Esophagus muscularis mucosa (tissue), 4 donors: ENCODE results near the gene DYNC2I2. TPM values are rescaled to one million over a fixed set of nuclear protein-coding genes. Genes with fewer than 3 reads are reported as not detected.

Source experiments
- DNase-seq: peaks from one replicate; pipeline ENCODE4 v3.0.0-alpha.2; 2017; ENCODE audit errors: extremely low spot score
- H3K27ac ChIP-seq, 4 donors: fragments of 200-600 bp; sonication (generic); replicated peaks in 1 of 4; 1 replicate in 3 of 4; 2 replicates in 1 of 4; pipeline ENCODE4 v1.5.1; 2016 to 2019; ENCODE audit warnings: mild to moderate bottlenecking in 1 of 4
- H3K27me3 ChIP-seq, 4 donors: fragments of 200-600 bp; sonication (generic); one replicate each; pipeline versions ENCODE4 v1.5.1 to v1.6.0; 2016 to 2019
- H3K36me3 ChIP-seq, 4 donors: fragments of 200-600 bp; sonication (generic); one replicate each; pipeline ENCODE4 v1.5.1; 2016 to 2019
- H3K4me1 ChIP-seq, 4 donors: fragments of 200-600 bp; sonication (generic); one replicate each; pipeline ENCODE4 v1.5.1; 2016 to 2019
- H3K4me3 ChIP-seq, 4 donors: fragments of 200-600 bp; sonication (generic); 1 replicate in 2 of 4; 2 replicates in 2 of 4; pipeline ENCODE4 v1.5.1; 2016 to 2019; ENCODE audit warnings: mild to moderate bottlenecking in 4 of 4, moderate library complexity in 1 of 4
- H3K9me3 ChIP-seq, 4 donors: fragments of 200-600 bp; sonication (generic); 1 replicate in 3 of 4; 2 replicates in 1 of 4; pipeline ENCODE4 v1.5.1; 2016 to 2019
- EP300 ChIP-seq: sonication (generic); formaldehyde crosslinking; IDR thresholded peaks from one replicate; pipeline ENCODE4 v1.6.1; 2017; ENCODE audit warnings: antibody characterized with exemption
- POLR2A ChIP-seq: fragments of 450-650 bp; IDR thresholded peaks from one replicate; pipeline ENCODE4 v1.6.1; 2017; ENCODE audit warnings: antibody characterized with exemption, moderate library complexity, mild to moderate bottlenecking, low read depth
- POLR2AphosphoS5 ChIP-seq, 2 donors: sonication (generic); formaldehyde crosslinking; IDR thresholded peaks; one replicate each; pipeline ENCODE4 v1.6.1; 2017; ENCODE audit warnings: antibody characterized with exemption in 2 of 2
- WGBS: methylation state at CpG from one replicate; pipeline ENCODE4 v1.1.5; 2018; 5-methylcytosine and 5-hydroxymethylcytosine counted together
- intact Hi-C: fragments of 100-400 bp; cut with DNase I; formaldehyde crosslinking; loops from one replicate; pipeline ENCODE4 v1.15.1; 2023
- total RNA-seq, 4 donors: library from RNA; depleted of rRNA; stranded (reverse); fragments of >200 nt; gene quantifications; one replicate each; pipeline versions ENCODE4 v1.1.0 to v1.2.1, GENCODE V29; 2016
- TF ChIP-seq, protein P1 (sequence below), 3 experiments: fragments of 200-600 bp in 2 of 3; fragments of 450-650 bp in 1 of 3; sonication (generic) in 2 of 3; IDR thresholded peaks; one replicate each; pipeline ENCODE4 v1.5.1; 2017 to 2019; ENCODE audit warnings: antibody characterized with exemption in 3 of 3, mild to moderate bottlenecking in 2 of 3, moderate library complexity in 1 of 3

The DYNC2I2 gene
- total RNA-seq, 4 donors from 2014 or later, result 27.8 to 54.8 (median 39.2) TPM

- no peaks in the 10 kb centered on the region for H3K9me3 ChIP-seq
- TF ChIP-seq, protein P1, sequence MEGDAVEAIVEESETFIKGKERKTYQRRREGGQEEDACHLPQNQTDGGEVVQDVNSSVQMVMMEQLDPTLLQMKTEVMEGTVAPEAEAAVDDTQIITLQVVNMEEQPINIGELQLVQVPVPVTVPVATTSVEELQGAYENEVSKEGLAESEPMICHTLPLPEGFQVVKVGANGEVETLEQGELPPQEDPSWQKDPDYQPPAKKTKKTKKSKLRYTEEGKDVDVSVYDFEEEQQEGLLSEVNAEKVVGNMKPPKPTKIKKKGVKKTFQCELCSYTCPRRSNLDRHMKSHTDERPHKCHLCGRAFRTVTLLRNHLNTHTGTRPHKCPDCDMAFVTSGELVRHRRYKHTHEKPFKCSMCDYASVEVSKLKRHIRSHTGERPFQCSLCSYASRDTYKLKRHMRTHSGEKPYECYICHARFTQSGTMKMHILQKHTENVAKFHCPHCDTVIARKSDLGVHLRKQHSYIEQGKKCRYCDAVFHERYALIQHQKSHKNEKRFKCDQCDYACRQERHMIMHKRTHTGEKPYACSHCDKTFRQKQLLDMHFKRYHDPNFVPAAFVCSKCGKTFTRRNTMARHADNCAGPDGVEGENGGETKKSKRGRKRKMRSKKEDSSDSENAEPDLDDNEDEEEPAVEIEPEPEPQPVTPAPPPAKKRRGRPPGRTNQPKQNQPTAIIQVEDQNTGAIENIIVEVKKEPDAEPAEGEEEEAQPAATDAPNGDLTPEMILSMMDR (IDR thresholded peaks at IDR 0.05), result no peak
- no peak for TF ChIP-seq EP300
- no peak for TF ChIP-seq POLR2A
- peak; percentile 49 to 61 for TF ChIP-seq POLR2AphosphoS5 (IDR thresholded peaks at IDR 0.05)
- H3K36me3 ChIP-seq, result no peaks in the 10 kb centered on the region
- peak overlapping the region; percentile 67 to 77 (median 73) for H3K27ac ChIP-seq
- no peaks in the 10 kb centered on the region for H3K27me3 ChIP-seq
- H3K4me1 ChIP-seq, result peaks cover 21 to 43% (median 34%) of the 10 kb centered on the region in 4 donors
- peak overlapping the region; percentile 54 to 62 (median 58) for H3K4me3 ChIP-seq
- intact Hi-C loops, result loop anchor here (5.0 kb wide), 1 partner anchor 47 kb away; no protein-coding TSS in a partner anchor
- DNase-seq, result no peak
- WGBS, result 15% methylated on average over 15 of the region's 15 CpGs
Measured at GRCh38 chr9:128684325-128685199, 27.9 kb upstream of the DYNC2I2 start.

- 12% methylated on average over 3 of the region's 3 CpGs for WGBS
- Histone ChIP-seq H3K4me3 (peak overlapping the region; percentile 54 to 62 (median 58)), H3K4me1 (peaks cover 21 to 43% (median 34%) of the 10 kb centered on the region in 4 donors), H3K27me3 (no peaks in the 10 kb centered on the region), H3K36me3 (no peaks in the 10 kb centered on the region), H3K27ac (peak overlapping the region; percentile 67 to 77 (median 73)), H3K9me3 (no peaks in the 10 kb centered on the region)
- TF ChIP-seq POLR2A, result no peak
- DNase-seq, result no peak
- intact Hi-C loops, result loop anchor here (5.0 kb wide), 1 partner anchor 47 kb away; no protein-coding TSS in a partner anchor
Measured at GRCh38 chr9:128684065-128684324, 27.3 kb upstream of the DYNC2I2 start.

DNA sequence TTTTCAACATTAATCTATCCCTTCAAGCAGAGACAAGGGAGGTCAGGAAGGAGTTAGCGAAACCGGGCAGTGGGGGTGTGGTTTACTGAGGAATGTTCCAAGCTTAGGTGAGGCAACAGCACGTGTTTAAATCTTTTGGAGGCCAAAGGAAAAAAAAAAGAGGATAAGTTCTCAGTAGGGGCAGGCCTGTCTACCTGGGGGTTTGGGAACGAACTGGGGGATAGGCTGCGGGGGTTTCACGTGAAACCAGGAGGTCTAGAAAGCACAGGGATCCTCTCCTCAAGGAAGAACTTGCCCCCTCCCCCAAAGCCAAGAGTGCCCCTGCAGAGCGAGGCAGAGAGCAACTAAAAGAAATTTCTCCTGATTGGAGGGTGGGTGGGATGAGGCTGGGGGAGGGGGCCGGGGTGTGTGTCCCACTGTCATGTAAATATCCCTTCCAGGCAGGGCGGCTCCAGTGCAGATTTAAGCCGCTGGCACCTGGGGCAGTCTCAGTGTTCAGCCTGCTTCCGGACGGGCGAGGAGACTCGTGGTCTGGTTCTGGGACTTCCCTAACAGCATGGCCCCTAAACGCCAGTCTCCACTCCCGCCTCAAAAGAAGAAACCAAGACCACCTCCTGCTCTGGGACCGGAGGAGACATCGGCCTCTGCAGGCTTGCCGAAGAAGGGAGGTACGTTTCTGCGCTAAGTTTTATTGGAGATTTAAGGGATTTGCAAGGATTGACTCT lies 26.9 kb upstream of the DYNC2I2 start:
- 8% methylated on average over 21 of the region's 21 CpGs for WGBS

DNA sequence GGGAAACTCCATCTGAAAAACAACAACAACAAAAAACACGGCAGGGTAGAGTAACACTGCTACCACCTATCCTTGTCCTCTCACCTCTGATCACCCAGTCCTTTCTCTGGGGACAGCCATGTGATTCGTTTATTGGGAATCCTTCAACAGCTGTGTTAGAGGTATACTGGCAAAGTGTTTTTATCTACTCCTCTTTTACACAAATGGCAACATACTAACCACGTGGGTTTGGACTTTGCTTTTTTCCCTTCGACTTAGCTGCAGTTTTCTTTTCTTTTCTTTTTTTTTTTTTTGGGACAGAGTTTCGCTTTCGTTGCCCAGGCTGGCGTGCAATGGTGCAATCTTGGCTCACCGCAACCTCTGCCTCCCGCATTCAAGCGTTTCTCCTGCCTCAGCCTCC lies 21.1 kb upstream of the DYNC2I2 start:
- no peak overlapping the region for H3K27ac ChIP-seq
- H3K36me3 ChIP-seq, result no peaks in the 10 kb centered on the region
- no peaks in the 10 kb centered on the region for H3K27me3 ChIP-seq
- no peak for DNase-seq
- WGBS, result 89% methylated on average over 10 of the region's 10 CpGs
- TF ChIP-seq, protein P1 (IDR thresholded peaks at IDR 0.05), result no peak
- TF ChIP-seq POLR2A (no peak), EP300 (no peak), POLR2AphosphoS5 (IDR thresholded peaks at IDR 0.05) (no peak)
- intact Hi-C loops, result no loop called here
- no peak overlapping the region for H3K4me3 ChIP-seq
- H3K4me1 ChIP-seq, result peaks cover 0 to 1% (median 0%) of the 10 kb centered on the region in 4 donors
- no peaks in the 10 kb centered on the region for H3K9me3 ChIP-seq

More for the DNA sequence above, 26.9 kb upstream of the DYNC2I2 start:
- DNase-seq, result no peak
- H3K4me1 ChIP-seq, result peaks cover 21 to 42% (median 33%) of the 10 kb centered on the region in 4 donors
- peak overlapping the region; percentile 67 to 77 (median 73) for H3K27ac ChIP-seq
- no peaks in the 10 kb centered on the region for H3K9me3 ChIP-seq
- peak overlapping the region; percentile 54 to 62 (median 58) for H3K4me3 ChIP-seq
- no peaks in the 10 kb centered on the region for H3K27me3 ChIP-seq
- H3K36me3 ChIP-seq, result no peaks in the 10 kb centered on the region
- TF ChIP-seq EP300, result no peak
- TF ChIP-seq, protein P1 (IDR thresholded peaks at IDR 0.05), result no peak
- TF ChIP-seq POLR2AphosphoS5 (IDR thresholded peaks at IDR 0.05), result no peak
- no peak for TF ChIP-seq POLR2A
- intact Hi-C loops, result loop anchor here (5.0 kb wide), 1 partner anchor 46 kb away; no protein-coding TSS in a partner anchor

- DNase-seq, result no peak
- Histone ChIP-seq H3K4me1 (no peaks in the 10 kb centered on the region), H3K9me3 (no peaks in the 10 kb centered on the region), H3K27me3 (no peaks in the 10 kb centered on the region), H3K4me3 (no peak overlapping the region), H3K36me3 (no peaks in the 10 kb centered on the region), H3K27ac (no peak overlapping the region)
- intact Hi-C loops, result no loop called here
- 100% methylated on average over 4 of the region's 4 CpGs for WGBS
- TF ChIP-seq, protein P1 (IDR thresholded peaks at IDR 0.05), result no peak
- TF ChIP-seq EP300 (no peak), POLR2A (no peak), POLR2AphosphoS5 (IDR thresholded peaks at IDR 0.05) (no peak)
Measured at GRCh38 chr9:128675382-128675781, 18.7 kb upstream of the DYNC2I2 start.
